Gastroesophageal sphincter (tissue), 4 donors: ENCODE results near the gene FAM47E. TPM values are rescaled to one million over a fixed set of nuclear protein-coding genes. Genes with fewer than 3 reads are reported as not detected.
A peak's percentile ranks its signal among the peaks of the same experiment; 100 is the strongest.

Source experiments
- ATAC-seq: fragments of 150-250 bp; one replicate; pipeline ENCODE4 v1.9.1; 2016; ENCODE audit warnings: mild to moderate bottlenecking, moderate library complexity
- H3K27ac ChIP-seq, 4 donors: fragments of 200-600 bp; sonication (generic) in 3 of 4; 1 replicate in 3 of 4; 2 replicates in 1 of 4; pipeline ENCODE4 v1.5.1; 2016 to 2019
- H3K27me3 ChIP-seq: fragments of 200-600 bp; sonication (generic); one replicate; pipeline ENCODE4 v1.5.1; 2019
- H3K36me3 ChIP-seq, 2 donors: fragments of 200-600 bp; sonication (generic); one replicate each; pipeline ENCODE4 v1.5.1; 2019; ENCODE audit warnings: control low read depth in 1 of 2
- H3K4me1 ChIP-seq, 3 donors: fragments of 200-600 bp; sonication (generic); 1 replicate in 2 of 3; 2 replicates in 1 of 3; pipeline ENCODE4 v1.5.1; 2016 to 2019; ENCODE audit warnings: control low read depth in 2 of 3
- H3K4me3 ChIP-seq, 2 donors: fragments of 200-600 bp; sonication (generic); one replicate each; pipeline ENCODE4 v1.5.1; 2019; ENCODE audit warnings: mild to moderate bottlenecking in 1 of 2, moderate library complexity in 1 of 2
- H3K9me3 ChIP-seq, 3 donors: fragments of 200-600 bp; sonication (generic); one replicate each; pipeline ENCODE4 v1.5.1; 2017 to 2019; ENCODE audit warnings: control low read depth in 2 of 3
- EP300 ChIP-seq: sonication (generic); formaldehyde crosslinking; IDR thresholded peaks from one replicate; pipeline ENCODE4 v1.6.1; 2017; ENCODE audit warnings: antibody characterized with exemption, mild to moderate bottlenecking
- POLR2A ChIP-seq, 2 donors: fragments of 450-650 bp; IDR thresholded peaks; one replicate each; pipeline ENCODE4 v1.6.1; 2017; ENCODE audit warnings: antibody characterized with exemption in 2 of 2, mild to moderate bottlenecking in 2 of 2, moderate library complexity in 1 of 2
- POLR2AphosphoS5 ChIP-seq: sonication (generic); formaldehyde crosslinking; IDR thresholded peaks from one replicate; pipeline ENCODE4 v1.6.1; 2017; ENCODE audit warnings: antibody characterized with exemption
- WGBS, 2 donors: methylation state at CpG; one replicate each; pipeline ENCODE4 v1.1.5; 2018; ENCODE audit warnings: low coverage in 1 of 2; 5-methylcytosine and 5-hydroxymethylcytosine counted together
- total RNA-seq, 4 donors: library from RNA; depleted of rRNA; stranded (reverse); fragments of >200 nt; gene quantifications; one replicate each; pipeline ENCODE4 v1.1.0, GENCODE V29; 2016
- TF ChIP-seq, protein P1 (sequence below), 4 experiments: fragments of 200-600 bp in 2 of 4; fragments of 450-650 bp in 2 of 4; sonication (generic) in 1 of 4; IDR thresholded peaks; one replicate each; pipeline ENCODE4 v1.5.1; 2017 to 2019; ENCODE audit warnings: antibody characterized with exemption in 4 of 4, mild to moderate bottlenecking in 2 of 4, moderate library complexity in 2 of 4

The FAM47E gene
- total RNA-seq, 4 donors from 2014 or later = 1.1 to 6.2 (median 4.0) TPM

- H3K36me3 ChIP-seq = no peaks in the 10 kb centered on the region
- H3K9me3 ChIP-seq = peaks cover 0 to 5% (median 0%) of the 10 kb centered on the region in 3 donors
- 59 to 78% methylated on average over 2 to 3 of the region's 3 CpGs for WGBS, 2 donors
- no peaks in the 10 kb centered on the region for H3K27me3 ChIP-seq
- no peak for TF ChIP-seq POLR2AphosphoS5
- no peak for TF ChIP-seq POLR2A (IDR thresholded peaks at IDR 0.05)
- TF ChIP-seq EP300 = no peak
- H3K4me3 ChIP-seq = no peak overlapping the region
- peaks cover 0 to 27% (median 0%) of the 10 kb centered on the region in 3 donors for H3K4me1 ChIP-seq
- no peak for ATAC-seq
- H3K27ac ChIP-seq = no peak overlapping the region
Observed at GRCh38 chr4:76302826-76303438, 51.4 kb downstream of the FAM47E start.

DNA sequence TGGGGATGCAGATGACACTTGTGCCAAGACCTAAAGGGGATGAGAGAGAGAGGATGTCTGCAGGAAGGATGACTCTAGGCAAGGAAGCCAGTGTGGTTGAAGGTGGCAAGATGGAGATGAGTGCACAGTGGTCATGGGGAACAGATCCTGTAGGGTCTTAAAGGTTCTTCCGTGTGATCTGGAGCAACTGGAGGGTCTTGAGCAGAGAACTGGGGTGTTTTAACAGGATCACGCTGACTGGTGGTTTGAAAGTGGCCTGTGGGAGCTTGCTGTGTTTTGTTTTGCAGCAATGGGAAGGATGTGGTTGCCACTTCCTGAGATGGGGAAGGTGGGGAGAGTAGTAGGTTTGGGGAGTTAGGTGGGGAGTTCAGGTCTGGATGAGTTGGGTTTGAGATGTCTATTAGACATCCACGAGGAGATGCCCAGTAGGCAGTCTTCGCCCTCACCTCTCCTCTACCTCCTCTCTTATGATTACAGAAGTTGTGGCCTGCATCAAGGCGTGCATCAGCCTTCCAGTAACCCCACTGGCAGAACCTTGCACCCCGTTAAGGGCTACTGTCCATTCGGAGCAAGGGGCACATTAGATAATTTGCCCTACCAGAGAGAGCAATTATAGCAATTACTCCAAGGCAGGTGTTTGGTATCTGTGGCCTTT lies 53.6 kb downstream of the FAM47E start:
- H3K27me3 ChIP-seq = no peaks in the 10 kb centered on the region
- ATAC-seq = no peak
- H3K4me3 ChIP-seq = peak overlapping the region in 1 of 2 donors; percentile 90
- 77 to 87% methylated on average over 3 to 6 of the region's 7 CpGs for WGBS, 2 donors
- no peaks in the 10 kb centered on the region for H3K9me3 ChIP-seq
- peaks cover 0 to 49% (median 0%) of the 10 kb centered on the region in 3 donors for H3K4me1 ChIP-seq
- TF ChIP-seq POLR2A (IDR thresholded peaks at IDR 0.05) (no peak), EP300 (no peak), POLR2AphosphoS5 (no peak)
- TF ChIP-seq, protein P1, sequence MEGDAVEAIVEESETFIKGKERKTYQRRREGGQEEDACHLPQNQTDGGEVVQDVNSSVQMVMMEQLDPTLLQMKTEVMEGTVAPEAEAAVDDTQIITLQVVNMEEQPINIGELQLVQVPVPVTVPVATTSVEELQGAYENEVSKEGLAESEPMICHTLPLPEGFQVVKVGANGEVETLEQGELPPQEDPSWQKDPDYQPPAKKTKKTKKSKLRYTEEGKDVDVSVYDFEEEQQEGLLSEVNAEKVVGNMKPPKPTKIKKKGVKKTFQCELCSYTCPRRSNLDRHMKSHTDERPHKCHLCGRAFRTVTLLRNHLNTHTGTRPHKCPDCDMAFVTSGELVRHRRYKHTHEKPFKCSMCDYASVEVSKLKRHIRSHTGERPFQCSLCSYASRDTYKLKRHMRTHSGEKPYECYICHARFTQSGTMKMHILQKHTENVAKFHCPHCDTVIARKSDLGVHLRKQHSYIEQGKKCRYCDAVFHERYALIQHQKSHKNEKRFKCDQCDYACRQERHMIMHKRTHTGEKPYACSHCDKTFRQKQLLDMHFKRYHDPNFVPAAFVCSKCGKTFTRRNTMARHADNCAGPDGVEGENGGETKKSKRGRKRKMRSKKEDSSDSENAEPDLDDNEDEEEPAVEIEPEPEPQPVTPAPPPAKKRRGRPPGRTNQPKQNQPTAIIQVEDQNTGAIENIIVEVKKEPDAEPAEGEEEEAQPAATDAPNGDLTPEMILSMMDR (IDR thresholded peaks at IDR 0.05) = no peak
- H3K27ac ChIP-seq = peak overlapping the region; percentile 40 to 94 (median 94)
- H3K36me3 ChIP-seq = peaks cover 0 to 11% of the 10 kb centered on the region in 2 donors

DNA sequence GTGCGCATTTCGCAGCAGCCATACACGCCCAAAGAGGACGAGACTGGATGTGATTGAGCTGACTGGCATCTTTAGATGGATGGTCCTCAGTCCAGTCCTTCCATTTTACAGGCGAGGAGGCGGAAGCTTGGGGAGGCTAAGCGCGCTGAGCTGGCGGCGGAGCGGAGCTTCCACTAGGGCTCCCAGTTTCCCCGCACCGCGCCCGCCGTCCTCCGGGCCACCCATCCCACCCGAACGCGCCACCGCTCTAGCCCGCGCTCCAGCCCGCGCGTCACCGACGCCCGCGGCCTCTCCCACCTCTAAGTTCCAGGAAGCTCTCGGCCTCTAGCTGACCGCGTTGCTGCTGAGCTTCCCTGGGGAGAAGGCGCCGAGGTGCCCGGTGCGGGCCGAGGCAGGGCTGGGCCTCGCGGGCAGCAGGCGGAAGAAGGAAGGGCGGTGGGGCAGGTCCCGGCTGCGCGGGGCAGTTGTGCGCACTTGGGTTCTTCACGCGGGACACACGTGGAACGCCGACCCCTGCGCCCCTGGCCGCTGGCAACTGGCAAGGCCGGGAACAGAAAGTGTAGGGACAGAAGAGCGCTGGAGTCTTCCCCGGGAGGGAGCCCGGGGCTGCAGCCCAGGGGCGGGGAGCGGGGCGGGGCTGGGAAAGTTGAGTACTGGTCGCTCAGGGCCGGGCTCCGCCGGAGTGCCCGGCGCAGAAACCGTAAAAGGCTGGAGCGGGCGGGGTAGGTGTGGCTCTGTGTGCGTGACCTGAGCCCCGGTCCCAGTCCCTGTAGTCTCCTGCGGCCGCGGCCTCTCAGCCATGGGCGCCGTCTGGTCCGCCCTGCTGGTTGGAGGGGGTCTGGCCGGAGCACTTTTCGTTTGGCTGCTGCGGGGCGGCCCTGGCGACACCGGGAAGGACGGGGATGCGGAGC lies 54.7 kb downstream of the FAM47E start, which contains the start of gene STBD1:
TSS of gene STBD1 (plus strand) at position 763 of the 911 bp plus-strand sequence. CDS start at position 800, 37 bp downstream.
- Histone ChIP-seq H3K27ac (peak within 1 kb of the TSS; percentile 45 to 94 (median 94)), H3K9me3 (no peaks in the 10 kb centered on the region), H3K36me3 (peaks cover 0 to 17% of the 10 kb centered on the region in 2 donors), H3K4me3 (peak within 1 kb of the TSS; percentile 42 to 90), H3K27me3 (no peaks in the 10 kb centered on the region), H3K4me1 (peaks cover 0 to 57% (median 0%) of the 10 kb centered on the region in 3 donors)
- peak; percentile 88 for ATAC-seq
- 0% methylated on average over 3 of the region's 85 CpGs; no CpG with 5 or more reads in 1 of the 2 donors for WGBS, 2 donors
- TF ChIP-seq POLR2AphosphoS5 (peak; percentile 80), EP300 (no peak), POLR2A (IDR thresholded peaks at IDR 0.05) (peak; percentile 38 to 40)
- TF ChIP-seq, protein P1 (IDR thresholded peaks at IDR 0.05) = peak in 1 of 4 experiments; percentile 23

DNA sequence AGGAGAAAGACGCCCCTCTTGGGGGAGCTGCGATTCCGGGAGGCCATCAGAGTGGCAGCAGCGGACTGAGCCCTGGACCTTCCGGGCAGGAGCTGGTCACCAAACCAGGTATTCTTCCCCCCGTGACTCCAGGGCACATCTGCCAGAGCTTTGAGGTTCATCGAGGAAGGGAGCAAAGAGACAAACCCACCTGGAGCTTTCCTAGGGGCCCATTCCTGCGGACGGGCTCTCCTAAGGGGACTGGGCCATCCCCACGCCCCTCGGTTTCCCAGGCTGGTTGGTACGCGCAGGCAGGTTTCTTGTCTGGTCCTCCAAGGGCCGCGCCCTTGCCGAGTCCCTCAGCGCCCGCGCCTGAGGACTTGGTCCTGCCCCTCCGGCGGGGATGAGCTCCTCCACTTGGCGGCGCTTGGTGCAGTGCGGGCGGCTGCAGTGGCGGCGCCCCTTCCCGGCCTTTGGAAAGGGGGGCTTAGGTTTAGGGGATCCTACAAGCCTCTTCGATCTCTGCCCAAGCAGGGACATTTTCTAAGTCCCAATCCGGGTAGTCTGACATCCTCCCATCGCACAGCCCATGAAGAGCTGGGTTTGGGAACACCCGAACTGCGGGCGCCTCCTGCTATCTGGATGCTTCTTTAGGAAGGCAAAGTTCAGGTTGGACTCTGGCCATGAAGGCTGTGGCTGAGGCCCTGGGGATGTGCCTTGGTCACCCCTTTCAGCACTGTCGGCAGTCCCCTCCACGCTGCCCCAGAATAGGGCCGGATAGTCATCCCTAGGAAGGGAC lies 55.5 kb downstream of the FAM47E start:
- Histone ChIP-seq H3K27me3 (no peaks in the 10 kb centered on the region), H3K27ac (peak overlapping the region; percentile 45 to 94 (median 94)), H3K4me1 (peaks cover 0 to 62% (median 0%) of the 10 kb centered on the region in 3 donors), H3K9me3 (no peaks in the 10 kb centered on the region), H3K36me3 (peaks cover 0 to 17% of the 10 kb centered on the region in 2 donors), H3K4me3 (peak overlapping the region; percentile 42 to 90)
- peak; percentile 52 for ATAC-seq
- TF ChIP-seq, protein P1 (IDR thresholded peaks at IDR 0.05) = peak; percentile 16 to 73 (median 42)
- no peak for TF ChIP-seq POLR2AphosphoS5
- WGBS, 2 donors = 15% methylated on average over 6 of the region's 37 CpGs; no CpG with 5 or more reads in 1 of the 2 donors
